Fibroblast of villous mesenchyme (primary cell): ENCODE data around the gene PGAM1. TPM values are rescaled to one million over a fixed set of nuclear protein-coding genes. Genes with fewer than 3 reads are reported as not detected.
A peak's percentile ranks its signal among the peaks of the same experiment; 100 is the strongest.
"Not testable (repeated sequence)": the region's sequence is repeated elsewhere in the genome, so short reads cannot be mapped to it uniquely, and the experiment has no call there.

Experiments
- DNase-seq: peaks from one replicate; pipeline ENCODE4 v3.0.0-alpha.2; 2010; ENCODE audit warnings: low read depth
- H3K4me3 ChIP-seq: 2 replicates; pipeline ENCODE4 v1.5.1; 2011; ENCODE audit warnings: low read depth, mild to moderate bottlenecking, low read length
- total RNA-seq: library from RNA; depleted of rRNA; stranded (reverse); fragments of >200 nt; gene quantifications from 2 replicates; pipeline ENCODE4 v1.2.3, GENCODE V29; 2012
- TF ChIP-seq, protein P1 (sequence below): IDR thresholded peaks from 2 replicates; pipeline ENCODE4 v1.5.1; 2012; ENCODE audit warnings: low read depth, mild to moderate bottlenecking, low read length; ENCODE audit not compliant: insufficient read depth

PGAM1 gene
- total RNA-seq, 1 donor: 443 TPM

DNA sequence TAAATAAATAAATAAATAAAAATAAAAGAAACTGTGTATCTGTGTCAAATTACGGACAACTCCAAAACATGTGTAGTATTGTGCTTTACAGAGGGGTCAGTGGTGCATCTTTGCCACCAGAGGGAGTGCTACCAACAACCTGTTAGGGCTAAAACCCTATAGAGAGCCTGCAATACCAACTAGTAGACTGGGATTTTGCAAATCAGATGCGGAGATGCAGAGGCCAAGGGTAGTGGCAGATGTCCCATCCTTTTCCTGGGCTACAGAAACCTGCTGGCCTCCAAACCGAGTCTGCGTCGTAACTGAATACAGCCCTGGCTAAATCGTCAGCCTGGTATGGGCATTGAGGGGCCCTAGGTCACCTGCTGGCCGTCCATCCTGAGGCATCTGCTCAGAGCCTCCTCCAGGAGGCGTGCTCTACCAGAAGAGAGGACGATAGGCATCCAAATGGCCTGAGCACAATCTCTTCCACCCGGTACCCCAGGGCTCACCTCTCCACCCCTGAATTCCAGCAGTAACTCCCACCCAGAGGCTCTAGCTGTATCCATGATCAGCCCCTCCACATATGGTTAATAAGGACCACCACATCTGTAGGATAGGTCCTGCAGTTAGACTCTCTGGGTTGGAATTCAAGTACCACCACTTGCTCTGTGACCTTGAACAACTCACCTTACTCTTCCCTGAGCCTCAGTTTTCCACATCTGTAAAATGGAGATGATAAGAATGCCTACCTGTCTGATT is 18.6 kb upstream of the PGAM1 start:
- DNase-seq: peak; percentile 81
- TF ChIP-seq, protein P1, sequence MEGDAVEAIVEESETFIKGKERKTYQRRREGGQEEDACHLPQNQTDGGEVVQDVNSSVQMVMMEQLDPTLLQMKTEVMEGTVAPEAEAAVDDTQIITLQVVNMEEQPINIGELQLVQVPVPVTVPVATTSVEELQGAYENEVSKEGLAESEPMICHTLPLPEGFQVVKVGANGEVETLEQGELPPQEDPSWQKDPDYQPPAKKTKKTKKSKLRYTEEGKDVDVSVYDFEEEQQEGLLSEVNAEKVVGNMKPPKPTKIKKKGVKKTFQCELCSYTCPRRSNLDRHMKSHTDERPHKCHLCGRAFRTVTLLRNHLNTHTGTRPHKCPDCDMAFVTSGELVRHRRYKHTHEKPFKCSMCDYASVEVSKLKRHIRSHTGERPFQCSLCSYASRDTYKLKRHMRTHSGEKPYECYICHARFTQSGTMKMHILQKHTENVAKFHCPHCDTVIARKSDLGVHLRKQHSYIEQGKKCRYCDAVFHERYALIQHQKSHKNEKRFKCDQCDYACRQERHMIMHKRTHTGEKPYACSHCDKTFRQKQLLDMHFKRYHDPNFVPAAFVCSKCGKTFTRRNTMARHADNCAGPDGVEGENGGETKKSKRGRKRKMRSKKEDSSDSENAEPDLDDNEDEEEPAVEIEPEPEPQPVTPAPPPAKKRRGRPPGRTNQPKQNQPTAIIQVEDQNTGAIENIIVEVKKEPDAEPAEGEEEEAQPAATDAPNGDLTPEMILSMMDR: peak; percentile 79
- H3K4me3 ChIP-seq: peak overlapping the region; percentile 23

GRCh38 chr10:97407952-97408248 is 18.1 kb upstream of the PGAM1 start:
- H3K4me3 ChIP-seq: no peak overlapping the region
- DNase-seq: no peak
- TF ChIP-seq, protein P1: no peak

DNA sequence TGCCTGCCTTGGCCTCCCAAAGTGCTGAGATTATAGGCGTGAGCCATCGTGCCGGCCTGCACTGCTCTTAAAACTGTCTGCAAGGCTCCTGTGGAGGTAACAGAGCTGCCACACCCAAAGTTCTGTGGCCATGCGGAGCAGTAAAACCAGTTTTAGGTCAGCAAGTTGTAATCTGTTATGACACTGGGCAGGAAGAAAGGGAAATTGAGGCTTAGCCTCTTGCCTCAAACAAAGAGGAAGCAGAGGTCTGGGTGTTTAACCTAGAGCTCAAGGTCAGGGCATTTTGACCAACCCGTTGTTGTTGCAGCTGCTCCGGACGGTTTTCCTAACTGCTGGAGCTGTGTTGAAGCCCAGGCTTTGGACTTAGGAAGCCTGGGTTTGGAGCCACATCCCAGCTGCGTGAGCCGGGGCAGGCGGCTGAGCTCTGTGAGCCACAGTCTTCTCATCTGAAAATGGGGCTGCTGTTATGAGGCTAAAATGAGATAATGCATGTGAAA is 17.4 kb upstream of the PGAM1 start:
- no peak for DNase-seq
- TF ChIP-seq, protein P1: no peak

DNA sequence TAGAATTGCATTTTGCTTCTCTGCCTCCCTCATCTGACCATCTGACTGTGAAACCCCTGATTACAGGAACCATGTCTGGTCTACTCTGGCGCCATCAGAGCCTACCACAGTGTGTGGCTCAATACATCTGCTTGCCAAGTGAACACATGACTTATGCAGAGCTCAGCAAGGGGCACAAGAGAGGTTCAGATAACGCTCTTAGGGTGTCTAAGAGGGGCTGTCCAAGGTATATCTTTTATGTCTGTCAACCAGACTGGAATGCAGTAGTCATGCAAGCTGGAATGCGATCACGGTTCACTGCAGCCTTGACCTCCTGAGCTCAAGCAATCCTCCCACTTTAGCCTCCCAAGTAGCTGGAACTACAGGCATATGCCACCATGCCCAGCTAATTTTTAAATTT is 14.6 kb upstream of the PGAM1 start:
- peak; percentile 11 for DNase-seq
- no peak overlapping the region for H3K4me3 ChIP-seq
- TF ChIP-seq, protein P1: no peak

More for the DNA sequence above, 17.4 kb upstream of the PGAM1 start:
- no peak overlapping the region for H3K4me3 ChIP-seq

DNA sequence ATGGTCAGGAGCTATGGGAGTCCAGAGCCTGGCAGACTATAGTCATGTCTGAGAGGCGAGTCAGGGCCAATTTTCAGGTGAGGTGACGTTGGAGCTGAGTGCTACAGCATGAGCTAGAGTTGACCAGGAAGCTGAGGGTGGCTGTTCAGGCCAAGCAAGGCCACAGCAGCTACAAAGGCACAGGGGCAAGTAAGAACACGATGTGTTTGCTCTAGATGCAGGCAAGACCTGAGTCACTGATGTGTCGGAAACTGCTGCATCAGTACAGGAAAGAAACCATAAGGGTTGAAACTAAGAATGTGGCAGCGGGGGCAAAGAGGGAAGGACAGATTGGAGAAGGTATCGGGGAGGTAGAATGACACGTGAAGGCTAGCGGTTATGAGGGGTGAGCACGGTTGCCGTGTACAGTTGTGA is 13.1 kb upstream of the PGAM1 start:
- TF ChIP-seq, protein P1: no peak
- no peak for DNase-seq
- no peak overlapping the region for H3K4me3 ChIP-seq

GRCh38 chr10:97416565-97416964 is 9.4 kb upstream of the PGAM1 start:
- TF ChIP-seq, protein P1: no peak
- DNase-seq: no peak
- H3K4me3 ChIP-seq: no peak overlapping the region

DNA sequence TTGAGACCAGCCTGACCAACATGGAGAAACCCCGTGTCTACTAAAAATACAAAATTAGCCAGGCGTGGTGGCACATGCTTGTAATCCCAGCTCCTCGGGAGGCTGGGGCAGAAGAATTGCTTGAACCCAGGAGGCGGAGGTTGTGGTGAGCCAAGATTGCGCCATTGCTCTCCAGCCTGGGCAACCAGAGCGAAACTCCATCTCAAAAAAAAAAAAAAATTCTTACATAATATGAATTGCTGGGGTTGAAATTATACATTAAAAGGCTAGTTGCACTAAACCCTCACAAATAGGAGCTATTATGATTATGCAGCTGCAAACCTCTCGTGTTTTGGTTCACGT is 2.3 kb upstream of the PGAM1 start:
- DNase-seq, H3K4me3 ChIP-seq: not testable (repeated sequence)
